GM23338 (cell line): ENCODE results near the gene ERN1. TPM values are rescaled to one million over a fixed set of nuclear protein-coding genes. Genes with fewer than 3 reads are reported as not detected.

Experiments used
- ATAC-seq: fragments of 200-7000 bp; cut with Tn5 transposase; 3 replicates; pipeline ENCODE4 v1.9.1; 2020
- DNase-seq: peaks from one replicate; pipeline ENCODE4 v3.0.0-alpha.2; 2015; ENCODE audit warnings: low spot score
- H2AFZ ChIP-seq: fragments of 200-600 bp; sonication (generic); 2 replicates; pipeline ENCODE4 v1.8.0; 2016; ENCODE audit warnings: antibody characterized with exemption, mild to moderate bottlenecking, moderate library complexity
- H3F3A ChIP-seq: fragments of 200-600 bp; sonication (generic); replicated peaks from 2 replicates; pipeline ENCODE4 v1.8.0; 2017; ENCODE audit warnings: antibody characterized with exemption, mixed run types, low read depth
- H3K27ac ChIP-seq: fragments of 200-600 bp; sonication (generic); 2 replicates; pipeline ENCODE4 v1.6.1; 2016; ENCODE audit warnings: low read depth
- H3K27me3 ChIP-seq: fragments of 200-600 bp; sonication (generic); 2 replicates; pipeline ENCODE4 v1.8.0; 2016; ENCODE audit warnings: mild to moderate bottlenecking, mixed run types, moderate library complexity; ENCODE audit not compliant: insufficient read depth
- H3K36me3 ChIP-seq: fragments of 200-600 bp; sonication (generic); 2 replicates; pipeline ENCODE4 v1.8.0; 2016; ENCODE audit warnings: mild to moderate bottlenecking; ENCODE audit not compliant: insufficient read depth
- H3K4me1 ChIP-seq: fragments of 200-600 bp; sonication (generic); 2 replicates; pipeline ENCODE4 v1.8.0; 2016; ENCODE audit warnings: mild to moderate bottlenecking, moderate library complexity; ENCODE audit not compliant: insufficient read depth
- H3K4me2 ChIP-seq: fragments of 200-600 bp; sonication (generic); 2 replicates; pipeline ENCODE4 v1.7.1; 2017; ENCODE audit warnings: mixed run types
- H3K4me3 ChIP-seq: fragments of 200-600 bp; sonication (generic); 2 replicates; pipeline ENCODE4 v1.6.1; 2016; ENCODE audit warnings: mixed run types
- H3K79me2 ChIP-seq: fragments of 200-600 bp; sonication (generic); replicated peaks from 2 replicates; pipeline ENCODE4 v1.8.0; 2017; ENCODE audit warnings: mild to moderate bottlenecking; ENCODE audit not compliant: insufficient read depth
- H3K9me2 ChIP-seq: fragments of 200-600 bp; sonication (generic); 2 replicates; pipeline ENCODE4 v1.8.0; 2017; ENCODE audit not compliant: insufficient read depth
- H4K20me1 ChIP-seq: fragments of 200-600 bp; sonication (generic); replicated peaks from 2 replicates; pipeline ENCODE4 v1.8.0; 2017; ENCODE audit warnings: mild to moderate bottlenecking; ENCODE audit not compliant: insufficient read depth
- H3K27ac Mint-ChIP-seq: 2 replicates; pipeline ENCODE4 v1.8.0; 2020; ENCODE audit warnings: inconsistent platforms, mild to moderate bottlenecking, moderate library complexity, mixed read lengths
- H3K27me3 Mint-ChIP-seq: 3 replicates; pipeline ENCODE4 v1.8.0; 2022; ENCODE audit warnings: low read depth, mild to moderate bottlenecking, moderate library complexity, mixed read lengths, inconsistent platforms; ENCODE audit not compliant: insufficient read depth, poor library complexity
- H3K36me3 Mint-ChIP-seq: 3 replicates; pipeline ENCODE4 v1.8.0; 2021; ENCODE audit warnings: low read depth, mild to moderate bottlenecking, inconsistent platforms, moderate library complexity, mixed read lengths
- H3K4me1 Mint-ChIP-seq: 3 replicates; pipeline ENCODE4 v1.8.0; 2020; ENCODE audit warnings: mild to moderate bottlenecking, inconsistent platforms, mixed read lengths
- H3K4me3 Mint-ChIP-seq: 3 replicates; pipeline ENCODE4 v1.8.0; 2021; ENCODE audit warnings: moderate library complexity, mild to moderate bottlenecking, inconsistent platforms, mixed read lengths
- H3K9me3 Mint-ChIP-seq: 3 replicates; pipeline ENCODE4 v1.8.0; 2020; ENCODE audit warnings: moderate library complexity, mild to moderate bottlenecking, inconsistent platforms, mixed read lengths
- CREB1 ChIP-seq: fragments of 250-450 bp; sonication (Bioruptor Pico); IDR thresholded peaks from 2 replicates; pipeline ENCODE4 v1.5.0; 2020; ENCODE audit warnings: low read depth, mild to moderate bottlenecking, moderate library complexity
- ETS1 ChIP-seq: IDR thresholded peaks from 2 replicates; pipeline ENCODE4 v1.6.1; 2016; ENCODE audit warnings: antibody characterized with exemption
- EZH2phosphoT487 ChIP-seq: fragments of 200-600 bp; sonication (generic); IDR thresholded peaks from one replicate; pipeline ENCODE4 v1.8.1; 2018; ENCODE audit warnings: antibody characterized with exemption; ENCODE audit not compliant: unreplicated experiment
- JUNB ChIP-seq: IDR thresholded peaks from one replicate; pipeline ENCODE4 v1.6.1; 2016; ENCODE audit warnings: antibody characterized with exemption; ENCODE audit not compliant: unreplicated experiment
- NANOG ChIP-seq: IDR thresholded peaks from 2 replicates; pipeline ENCODE4 v1.6.1; 2016; ENCODE audit warnings: antibody characterized with exemption, borderline replicate concordance
- REST ChIP-seq: IDR thresholded peaks from one replicate; pipeline ENCODE4 v1.6.1; 2018; ENCODE audit warnings: antibody characterized with exemption; ENCODE audit not compliant: unreplicated experiment
- STAT1 ChIP-seq: IDR thresholded peaks from one replicate; pipeline ENCODE4 v1.6.1; 2016; ENCODE audit warnings: antibody characterized with exemption; ENCODE audit not compliant: unreplicated experiment
- ZNF114 ChIP-seq: fragments of 250-450 bp; sonication (Bioruptor Pico); IDR thresholded peaks from 2 replicates; pipeline ENCODE4 v1.5.0; 2020; ENCODE audit warnings: mild to moderate bottlenecking, moderate library complexity
- ZNF331 ChIP-seq: fragments of 250-450 bp; sonication (Bioruptor Pico); IDR thresholded peaks from 2 replicates; pipeline ENCODE4 v1.5.0; 2020; ENCODE audit warnings: low read depth, mild to moderate bottlenecking, moderate library complexity
- polyA plus RNA-seq: library from polyadenylated mRNA; unstranded; fragments of >200 nt; fragmentation: Nextera tagmentation; extraction: Ambion mirVana; gene quantifications from 2 replicates; pipeline ENCODE4 v1.2.1, GENCODE V29; 2016
- total RNA-seq: library from RNA; depleted of rRNA; stranded (reverse); fragments of >200 nt; shearing (Covaris generic); gene quantifications from 2 replicates; pipeline ENCODE4 v1.2.3, GENCODE V29; 2014
- TF ChIP-seq, protein P1 (sequence below), 2 experiments: fragments of 200-600 bp in 1 of 2; sonication (generic) in 1 of 2; conservative IDR thresholded peaks; 2 replicates each; pipeline versions ENCODE4 v1.5.1 to v1.6.1; 2016 to 2017; ENCODE audit warnings: antibody characterized with exemption in 2 of 2, low read depth in 2 of 2, mild to moderate bottlenecking in 2 of 2, moderate library complexity in 1 of 2
- TF ChIP-seq, protein P2 (sequence below): fragments of 250-450 bp; sonication (Bioruptor Pico); IDR thresholded peaks from 2 replicates; pipeline ENCODE4 v1.5.0; 2020; ENCODE audit warnings: mild to moderate bottlenecking, moderate library complexity

Gene ERN1
- total and polyA plus RNA-seq, 2 experiments from 2014 or later, result 5.9 to 7.5 TPM

DNA sequence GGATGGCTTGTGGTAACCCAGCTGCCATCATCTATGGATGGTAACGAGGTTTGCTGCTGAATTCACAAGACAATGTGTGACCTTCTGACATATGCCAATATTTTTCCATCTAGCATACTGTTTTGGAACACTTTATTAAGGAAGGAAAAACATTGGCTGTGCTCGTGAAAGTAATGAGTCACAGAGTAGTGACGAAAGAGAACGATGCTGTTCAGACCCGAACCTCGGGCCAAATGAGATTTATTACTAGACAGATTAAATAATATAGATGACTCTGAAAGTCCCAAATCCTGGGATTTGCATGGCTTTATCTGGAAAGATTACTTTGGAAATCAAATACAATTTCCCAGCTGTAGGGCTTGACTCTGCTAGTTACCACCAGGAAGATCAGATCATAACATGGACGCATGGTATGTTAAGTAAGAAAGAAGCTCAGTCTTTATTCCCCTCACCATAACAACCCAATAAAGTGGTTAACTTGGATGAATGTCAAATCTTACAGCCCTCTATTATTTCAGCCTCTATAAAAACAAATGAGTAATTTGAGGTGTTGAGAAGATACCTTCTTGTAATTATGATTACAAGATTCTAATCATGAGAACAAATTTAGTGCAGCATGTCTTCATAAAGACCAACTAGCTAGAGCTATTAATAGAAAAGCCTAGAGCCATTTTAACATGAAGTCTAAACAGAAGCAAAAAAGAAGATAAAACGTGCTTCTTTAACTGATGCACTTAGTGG lies 32.6 kb downstream of the ERN1 start (continued):
- TF ChIP-seq REST (no peak), NANOG (no peak), STAT1 (no peak), CREB1 (CRISPR knock-in tag) (no peak), EZH2phosphoT487 (no peak), ZNF331 (CRISPR knock-in tag) (no peak), ETS1 (no peak), ZNF114 (CRISPR knock-in tag) (no peak), JUNB (no peak)
- TF ChIP-seq, protein P1, sequence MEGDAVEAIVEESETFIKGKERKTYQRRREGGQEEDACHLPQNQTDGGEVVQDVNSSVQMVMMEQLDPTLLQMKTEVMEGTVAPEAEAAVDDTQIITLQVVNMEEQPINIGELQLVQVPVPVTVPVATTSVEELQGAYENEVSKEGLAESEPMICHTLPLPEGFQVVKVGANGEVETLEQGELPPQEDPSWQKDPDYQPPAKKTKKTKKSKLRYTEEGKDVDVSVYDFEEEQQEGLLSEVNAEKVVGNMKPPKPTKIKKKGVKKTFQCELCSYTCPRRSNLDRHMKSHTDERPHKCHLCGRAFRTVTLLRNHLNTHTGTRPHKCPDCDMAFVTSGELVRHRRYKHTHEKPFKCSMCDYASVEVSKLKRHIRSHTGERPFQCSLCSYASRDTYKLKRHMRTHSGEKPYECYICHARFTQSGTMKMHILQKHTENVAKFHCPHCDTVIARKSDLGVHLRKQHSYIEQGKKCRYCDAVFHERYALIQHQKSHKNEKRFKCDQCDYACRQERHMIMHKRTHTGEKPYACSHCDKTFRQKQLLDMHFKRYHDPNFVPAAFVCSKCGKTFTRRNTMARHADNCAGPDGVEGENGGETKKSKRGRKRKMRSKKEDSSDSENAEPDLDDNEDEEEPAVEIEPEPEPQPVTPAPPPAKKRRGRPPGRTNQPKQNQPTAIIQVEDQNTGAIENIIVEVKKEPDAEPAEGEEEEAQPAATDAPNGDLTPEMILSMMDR (conservative IDR thresholded peaks at IDR 0.05; ENCODE audit: low read depth in 2 of 2), result no peak

DNA sequence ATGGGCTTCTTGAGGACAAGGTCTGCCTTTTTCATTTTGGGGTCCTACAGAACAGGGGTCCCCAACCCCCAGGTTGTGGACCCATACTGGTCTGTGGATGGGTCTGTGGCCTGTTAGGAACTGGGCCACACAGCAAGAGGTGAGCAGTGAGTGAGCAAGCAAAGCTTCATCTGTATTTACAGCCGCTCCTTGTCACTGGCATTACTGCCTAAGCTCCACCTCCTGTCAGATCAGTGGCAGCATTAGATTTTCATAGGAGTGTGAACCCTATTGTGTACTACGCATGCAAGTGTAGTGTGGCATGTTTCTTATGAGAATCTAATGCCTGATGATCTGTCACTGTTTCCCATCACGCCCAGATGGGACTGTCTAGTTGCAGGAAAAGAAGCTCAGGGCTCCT lies 33.9 kb downstream of the ERN1 start:
- H3K9me3 Mint-ChIP-seq, result peaks cover 3% of the 10 kb centered on the region; the same call in 2 of the 3 replicates
- Histone ChIP-seq H3K4me2 (no peak overlapping the region), H3K79me2 (no peaks in the 10 kb centered on the region), H3K27me3 (no peaks in the 10 kb centered on the region), H2AFZ (no peak overlapping the region), H4K20me1 (no peaks in the 10 kb centered on the region), H3K36me3 (no peaks in the 10 kb centered on the region), H3K9me2 (no peaks in the 10 kb centered on the region), H3K4me3 (no peak overlapping the region), H3K27ac (no peak overlapping the region), H3K4me1 (no peaks in the 10 kb centered on the region; the same call in 1 of the 2 replicates), H3F3A (no peaks in the 10 kb centered on the region)
- DNase-seq (no peak), ATAC-seq (no peak)
- H3K36me3 Mint-ChIP-seq, result peaks cover 12% of the 10 kb centered on the region
- no peak overlapping the region for H3K27ac Mint-ChIP-seq
- peaks cover 10% of the 10 kb centered on the region for H3K4me1 Mint-ChIP-seq
- H3K27me3 Mint-ChIP-seq, result peaks cover 5% of the 10 kb centered on the region
- no peak overlapping the region for H3K4me3 Mint-ChIP-seq
- TF ChIP-seq, protein P2, sequence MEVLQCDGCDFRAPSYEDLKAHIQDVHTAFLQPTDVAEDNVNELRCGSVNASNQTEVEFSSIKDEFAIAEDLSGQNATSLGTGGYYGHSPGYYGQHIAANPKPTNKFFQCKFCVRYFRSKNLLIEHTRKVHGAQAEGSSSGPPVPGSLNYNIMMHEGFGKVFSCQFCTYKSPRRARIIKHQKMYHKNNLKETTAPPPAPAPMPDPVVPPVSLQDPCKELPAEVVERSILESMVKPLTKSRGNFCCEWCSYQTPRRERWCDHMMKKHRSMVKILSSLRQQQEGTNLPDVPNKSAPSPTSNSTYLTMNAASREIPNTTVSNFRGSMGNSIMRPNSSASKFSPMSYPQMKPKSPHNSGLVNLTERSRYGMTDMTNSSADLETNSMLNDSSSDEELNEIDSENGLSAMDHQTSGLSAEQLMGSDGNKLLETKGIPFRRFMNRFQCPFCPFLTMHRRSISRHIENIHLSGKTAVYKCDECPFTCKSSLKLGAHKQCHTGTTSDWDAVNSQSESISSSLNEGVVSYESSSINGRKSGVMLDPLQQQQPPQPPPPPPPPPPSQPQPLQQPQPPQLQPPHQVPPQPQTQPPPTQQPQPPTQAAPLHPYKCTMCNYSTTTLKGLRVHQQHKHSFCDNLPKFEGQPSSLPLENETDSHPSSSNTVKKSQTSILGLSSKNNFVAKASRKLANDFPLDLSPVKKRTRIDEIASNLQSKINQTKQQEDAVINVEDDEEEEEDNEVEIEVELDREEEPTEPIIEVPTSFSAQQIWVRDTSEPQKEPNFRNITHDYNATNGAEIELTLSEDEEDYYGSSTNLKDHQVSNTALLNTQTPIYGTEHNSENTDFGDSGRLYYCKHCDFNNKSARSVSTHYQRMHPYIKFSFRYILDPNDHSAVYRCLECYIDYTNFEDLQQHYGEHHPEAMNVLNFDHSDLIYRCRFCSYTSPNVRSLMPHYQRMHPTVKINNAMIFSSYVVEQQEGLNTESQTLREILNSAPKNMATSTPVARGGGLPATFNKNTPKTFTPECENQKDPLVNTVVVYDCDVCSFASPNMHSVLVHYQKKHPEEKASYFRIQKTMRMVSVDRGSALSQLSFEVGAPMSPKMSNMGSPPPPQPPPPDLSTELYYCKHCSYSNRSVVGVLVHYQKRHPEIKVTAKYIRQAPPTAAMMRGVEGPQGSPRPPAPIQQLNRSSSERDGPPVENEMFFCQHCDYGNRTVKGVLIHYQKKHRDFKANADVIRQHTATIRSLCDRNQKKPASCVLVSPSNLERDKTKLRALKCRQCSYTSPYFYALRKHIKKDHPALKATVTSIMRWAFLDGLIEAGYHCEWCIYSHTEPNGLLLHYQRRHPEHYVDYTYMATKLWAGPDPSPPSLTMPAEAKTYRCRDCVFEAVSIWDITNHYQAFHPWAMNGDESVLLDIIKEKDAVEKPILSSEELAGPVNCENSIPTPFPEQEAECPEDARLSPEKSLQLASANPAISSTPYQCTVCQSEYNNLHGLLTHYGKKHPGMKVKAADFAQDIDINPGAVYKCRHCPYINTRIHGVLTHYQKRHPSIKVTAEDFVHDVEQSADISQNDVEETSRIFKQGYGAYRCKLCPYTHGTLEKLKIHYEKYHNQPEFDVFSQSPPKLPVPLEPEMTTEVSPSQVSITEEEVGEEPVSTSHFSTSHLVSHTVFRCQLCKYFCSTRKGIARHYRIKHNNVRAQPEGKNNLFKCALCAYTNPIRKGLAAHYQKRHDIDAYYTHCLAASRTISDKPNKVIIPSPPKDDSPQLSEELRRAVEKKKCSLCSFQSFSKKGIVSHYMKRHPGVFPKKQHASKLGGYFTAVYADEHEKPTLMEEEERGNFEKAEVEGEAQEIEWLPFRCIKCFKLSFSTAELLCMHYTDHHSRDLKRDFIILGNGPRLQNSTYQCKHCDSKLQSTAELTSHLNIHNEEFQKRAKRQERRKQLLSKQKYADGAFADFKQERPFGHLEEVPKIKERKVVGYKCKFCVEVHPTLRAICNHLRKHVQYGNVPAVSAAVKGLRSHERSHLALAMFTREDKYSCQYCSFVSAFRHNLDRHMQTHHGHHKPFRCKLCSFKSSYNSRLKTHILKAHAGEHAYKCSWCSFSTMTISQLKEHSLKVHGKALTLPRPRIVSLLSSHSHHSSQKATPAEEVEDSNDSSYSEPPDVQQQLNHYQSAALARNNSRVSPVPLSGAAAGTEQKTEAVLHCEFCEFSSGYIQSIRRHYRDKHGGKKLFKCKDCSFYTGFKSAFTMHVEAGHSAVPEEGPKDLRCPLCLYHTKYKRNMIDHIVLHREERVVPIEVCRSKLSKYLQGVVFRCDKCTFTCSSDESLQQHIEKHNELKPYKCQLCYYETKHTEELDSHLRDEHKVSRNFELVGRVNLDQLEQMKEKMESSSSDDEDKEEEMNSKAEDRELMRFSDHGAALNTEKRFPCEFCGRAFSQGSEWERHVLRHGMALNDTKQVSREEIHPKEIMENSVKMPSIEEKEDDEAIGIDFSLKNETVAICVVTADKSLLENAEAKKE (CRISPR knock-in tag), result no peak
